SK-N-SH (cell line): Measurements from ENCODE around the gene PIK3R5. TPM values are rescaled to one million over a fixed set of nuclear protein-coding genes. Genes with fewer than 3 reads are reported as not detected.

Experiments
- CTCF ChIA-PET: fragments of 300-600, 350-600 bp; formaldehyde crosslinking; extraction: SDS; loops from one replicate; lab custom pipeline; 2021; lab: Yijun Ruan, JAX
- POLR2A ChIA-PET: fragments of 350-600 bp; sonication (Branson Sonifier 250); formaldehyde crosslinking; extraction: SDS; loops from one replicate; lab custom pipeline; 2020; ENCODE audit warnings: antibody characterized with exemption, inconsistent platforms; lab: Yijun Ruan, JAX
- DNase-seq: peaks from one replicate; pipeline ENCODE4 v3.0.0; 2012
- H2AFZ ChIP-seq: fragments of 200-600 bp; sonication (generic); 2 replicates; pipeline ENCODE4 v1.8.1; 2016; ENCODE audit warnings: antibody characterized with exemption, mild to moderate bottlenecking, low read depth
- H3F3A ChIP-seq: fragments of 200-600 bp; sonication (generic); replicated peaks from 2 replicates; pipeline ENCODE3; 2016; ENCODE audit warnings: antibody characterized with exemption, mild to moderate bottlenecking; ENCODE audit not compliant: insufficient read depth
- H3K27ac ChIP-seq, 2 experiments: fragments of 200-500 bp in 1 of 2; fragments of 200-600 bp in 1 of 2; sonication (Bioruptor generic) in 1 of 2; sonication (generic), shearing (Covaris generic) in 1 of 2; 2 replicates each; pipeline versions ENCODE4 v1.5.1 to v1.6.1; 2014 to 2016; ENCODE audit warnings: low read depth in 2 of 2, inconsistent platforms in 1 of 2, low read length in 1 of 2, mild to moderate bottlenecking in 1 of 2, mixed read lengths in 1 of 2
- H3K27me3 ChIP-seq: fragments of 200-600 bp; sonication (generic), shearing (Covaris generic); 2 replicates; pipeline ENCODE4 v1.6.1; 2016; ENCODE audit warnings: mixed run types; ENCODE audit not compliant: insufficient read depth
- H3K36me3 ChIP-seq, 2 experiments: fragments of 200-500 bp in 1 of 2; fragments of 200-600 bp in 1 of 2; sonication (Bioruptor generic) in 1 of 2; sonication (generic) in 1 of 2; replicated peaks in 1 of 2; 2 replicates each; pipeline versions ENCODE3 to v1.5.1; 2014 to 2016; ENCODE audit warnings: low read length in 1 of 2, mild to moderate bottlenecking in 1 of 2; ENCODE audit not compliant: insufficient read depth in 2 of 2, control insufficient read depth in 1 of 2
- H3K4me1 ChIP-seq, 2 experiments: fragments of 200-500 bp in 1 of 2; fragments of 200-600 bp in 1 of 2; sonication (Bioruptor generic) in 1 of 2; sonication (generic), shearing (Covaris generic) in 1 of 2; 2 replicates each; pipeline versions ENCODE4 v1.5.1 to v1.6.1; 2014 to 2016; ENCODE audit warnings: low read depth in 1 of 2, low read length in 1 of 2, mixed run types in 1 of 2; ENCODE audit not compliant: insufficient read depth in 2 of 2, control insufficient read depth in 1 of 2
- H3K4me2 ChIP-seq: fragments of 200-600 bp; sonication (generic), shearing (Covaris generic); 2 replicates; pipeline ENCODE4 v1.6.1; 2017; ENCODE audit warnings: mixed run types
- H3K4me3 ChIP-seq, 2 experiments: fragments of 200-500 bp in 1 of 2; fragments of 200-600 bp in 1 of 2; sonication (Bioruptor generic) in 1 of 2; sonication (generic), shearing (Covaris generic) in 1 of 2; 2 replicates each; pipeline versions ENCODE4 v1.5.1 to v1.8.1; 2014 to 2016; ENCODE audit warnings: low read depth in 2 of 2, inconsistent platforms in 1 of 2, low read length in 1 of 2, mild to moderate bottlenecking in 1 of 2, mixed read lengths in 1 of 2, moderate library complexity in 1 of 2
- H3K79me2 ChIP-seq: fragments of 200-600 bp; sonication (generic); 2 replicates; pipeline ENCODE4 v1.8.1; 2017; ENCODE audit warnings: mild to moderate bottlenecking; ENCODE audit not compliant: insufficient read depth
- H3K9ac ChIP-seq: fragments of 200-600 bp; sonication (generic); 2 replicates; pipeline ENCODE4 v1.6.1; 2017; ENCODE audit warnings: mixed run types
- H3K9me2 ChIP-seq: fragments of 200-600 bp; sonication (generic); 2 replicates; pipeline ENCODE4 v1.6.1; 2017; ENCODE audit warnings: mixed run types
- H3K9me3 ChIP-seq: fragments of 200-600 bp; sonication (generic); 2 replicates; pipeline ENCODE4 v1.6.1; 2017; ENCODE audit warnings: mixed run types, mild to moderate bottlenecking, moderate library complexity
- H4K20me1 ChIP-seq: fragments of 200-600 bp; sonication (generic); 2 replicates; pipeline ENCODE4 v1.6.1; 2017; ENCODE audit warnings: mild to moderate bottlenecking, mixed run types; ENCODE audit not compliant: insufficient read depth
- CHD2 ChIP-seq: fragments of 150-350 bp; IDR thresholded peaks from 2 replicates; pipeline ENCODE4 v1.6.1; 2018; ENCODE audit warnings: low read length; ENCODE audit not compliant: partially characterized antibody
- ELF1 ChIP-seq: IDR thresholded peaks from 2 replicates; pipeline ENCODE4 v1.4.0; 2012
- EZH2phosphoT487 ChIP-seq: fragments of 200-600 bp; sonication (generic); IDR thresholded peaks from 2 replicates; pipeline ENCODE4 v1.6.1; 2017; ENCODE audit warnings: low read depth, mixed run types, mild to moderate bottlenecking, antibody characterized with exemption, moderate library complexity, borderline replicate concordance
- FOXM1 ChIP-seq: IDR thresholded peaks from 2 replicates; pipeline ENCODE4 v1.4.0; 2012; ENCODE audit warnings: low read depth, mild to moderate bottlenecking
- GATA2 ChIP-seq: sonication (generic); formaldehyde crosslinking; IDR thresholded peaks from 2 replicates; pipeline ENCODE4 v1.5.0; 2020; ENCODE audit warnings: mild to moderate bottlenecking, missing genetic modification reagents
- IRF3 ChIP-seq: fragments of 150-350 bp; IDR thresholded peaks from 2 replicates; pipeline ENCODE4 v1.6.1; 2016; ENCODE audit warnings: mild to moderate bottlenecking, low read depth, low read length
- JUND ChIP-seq: IDR thresholded peaks from 2 replicates; pipeline ENCODE4 v1.4.0; 2012
- MAX ChIP-seq: IDR thresholded peaks from 2 replicates; pipeline ENCODE4 v1.4.0; 2012; ENCODE audit warnings: low read depth
- MEF2A ChIP-seq: IDR thresholded peaks from 2 replicates; pipeline ENCODE4 v1.4.0; 2012; ENCODE audit warnings: low read depth, borderline replicate concordance
- MXI1 ChIP-seq: IDR thresholded peaks from 2 replicates; pipeline ENCODE4 v1.6.1; 2012; ENCODE audit warnings: mild to moderate bottlenecking, low read depth, low read length, improper control_type of control experiment
- POLR2AphosphoS5 ChIP-seq: IDR thresholded peaks from 2 replicates; pipeline ENCODE4 v1.6.1; 2012; ENCODE audit warnings: low read depth, low read length
- RCOR1 ChIP-seq: fragments of 150-350 bp; IDR thresholded peaks from 2 replicates; pipeline ENCODE4 v1.6.1; 2017; ENCODE audit warnings: antibody characterized with exemption, low read length
- REST ChIP-seq: IDR thresholded peaks from 2 replicates; pipeline ENCODE4 v1.6.1; 2012; ENCODE audit warnings: mild to moderate bottlenecking, low read depth, low read length, moderate library complexity
- SIN3A ChIP-seq: IDR thresholded peaks from 2 replicates; pipeline ENCODE4 v1.6.1; 2012; ENCODE audit warnings: low read depth, mild to moderate bottlenecking, low read length, moderate library complexity, borderline replicate concordance
- USF2 ChIP-seq: fragments of 150-350 bp; IDR thresholded peaks from 2 replicates; pipeline ENCODE4 v1.6.1; 2017; ENCODE audit warnings: antibody characterized with exemption, low read length, low read depth, borderline replicate concordance
- WGBS: methylation state at CpG from one replicate; pipeline ENCODE4 v1.1.6; 2017; ENCODE audit warnings: low lambda C conversion rate; 5-methylcytosine and 5-hydroxymethylcytosine counted together
- polyA plus RNA-seq, 3 experiments: library from polyadenylated mRNA; depleted of rRNA; stranded (reverse); fragments of >200 nt; gene quantifications; 2 replicates each; pipeline ENCODE4 v1.2.3, GENCODE V29; 2012

PIK3R5 gene
- polyA plus RNA-seq, 1 of the 3 experiments (the other 2 are of a cell fraction) = not detected

- Histone ChIP-seq H3K27ac (no peak overlapping the region), H3K9me3 (no peaks in the 10 kb centered on the region), H3K9me2 (no peaks in the 10 kb centered on the region), H3K4me3 (0 out of 4 replicates have a peak overlapping the region, but pooled peaks of 1 of the 2 experiments have one; percentile 20), H3K4me2 (peak overlapping the region; percentile 51), H3K4me1 (no peaks in the 10 kb centered on the region), H4K20me1 (no peaks in the 10 kb centered on the region), H3K36me3 (no peaks in the 10 kb centered on the region), H3K79me2 (no peaks in the 10 kb centered on the region), H3F3A (no peaks in the 10 kb centered on the region), H3K9ac (no peak overlapping the region), H2AFZ (no peak overlapping the region), H3K27me3 (peaks cover 9% of the 10 kb centered on the region; the same call in 1 of the 2 replicates)
- DNase-seq = no peak
- 22% methylated on average over 6 of the region's 6 CpGs for WGBS
- TF ChIP-seq POLR2AphosphoS5 (no peak), JUND (no peak), GATA2 (CRISPR knock-in tag) (no peak), SIN3A (no peak), MAX (no peak), ELF1 (no peak), CHD2 (no peak), REST (no peak), IRF3 (no peak), FOXM1 (no peak), USF2 (no peak), RCOR1 (no peak), MXI1 (no peak), MEF2A (no peak), EZH2phosphoT487 (no peak)
- POLR2A ChIA-PET = no interaction called here
- CTCF ChIA-PET = interaction anchor here (1.1 kb wide), 1 partner anchor 9 kb away, joined by 3 read pairs; no protein-coding TSS in a partner anchor
Measured at GRCh38 chr17:8892338-8892690, 73.2 kb downstream of the PIK3R5 start.
